OCI-LY7 (cell line): ENCODE data around the gene ATP2B1. TPM values are rescaled to one million over a fixed set of nuclear protein-coding genes. Genes with fewer than 3 reads are reported as not detected.

Experiments
- BruUV-seq: library from RNA; stranded (reverse); fragments of 400-500 nt; replicated peaks from 2 replicates; lab custom pipeline; 2021; lab: Mats Ljungman, UMichigan
- CTCF ChIA-PET: fragments of 300-600 bp; sonication (Branson Sonifier 250); formaldehyde crosslinking; loops from one replicate; lab custom pipeline; 2022; ENCODE audit warnings: antibody characterized with exemption; ENCODE audit not compliant: unreplicated experiment; lab: Charles Lee
- POLR2A ChIA-PET: fragments of 300-600 bp; sonication (Branson Sonifier 250); formaldehyde crosslinking; loops from one replicate; lab custom pipeline; 2022; ENCODE audit warnings: antibody characterized with exemption; lab: Charles Lee
- DNase-seq: peaks from one replicate; pipeline ENCODE4 v3.0.0-alpha.2; 2015; ENCODE audit warnings: low spot score
- H2AFZ ChIP-seq: fragments of 200-600 bp; sonication (generic), shearing (Covaris generic); 2 replicates; pipeline ENCODE4 v1.6.1; 2014; ENCODE audit warnings: mild to moderate bottlenecking, antibody characterized with exemption, low read length, moderate library complexity
- H3K27ac ChIP-seq: fragments of 200-600 bp; sonication (generic); 2 replicates; pipeline ENCODE4 v1.5.1; 2014; ENCODE audit warnings: mixed run types, low read depth, mild to moderate bottlenecking, moderate library complexity, low read length, inconsistent platforms; ENCODE audit not compliant: poor library complexity, severe bottlenecking
- H3K36me3 ChIP-seq: fragments of 200-600 bp; sonication (generic); 2 replicates; pipeline ENCODE4 v1.6.1; 2014; ENCODE audit warnings: mild to moderate bottlenecking, antibody characterized with exemption, low read length, moderate library complexity, mixed read lengths; ENCODE audit not compliant: insufficient read depth
- H3K4me1 ChIP-seq: fragments of 200-600 bp; sonication (generic); 2 replicates; pipeline ENCODE4 v1.5.1; 2014; ENCODE audit warnings: mild to moderate bottlenecking, low read length; ENCODE audit not compliant: insufficient read depth, poor library complexity, severe bottlenecking
- H3K4me2 ChIP-seq: fragments of 200-600 bp; sonication (generic); 2 replicates; pipeline ENCODE4 v1.6.1; 2014; ENCODE audit warnings: mild to moderate bottlenecking, low read length
- H3K4me3 ChIP-seq: fragments of 200-600 bp; sonication (generic); 2 replicates; pipeline ENCODE4 v1.5.1; 2014; ENCODE audit warnings: mild to moderate bottlenecking, low read depth, low read length; ENCODE audit not compliant: poor library complexity, severe bottlenecking
- H3K79me2 ChIP-seq: fragments of 200-600 bp; sonication (generic); 2 replicates; pipeline ENCODE4 v1.6.1; 2016; ENCODE audit warnings: low read depth, mild to moderate bottlenecking, low read length, moderate library complexity, mixed read lengths; ENCODE audit not compliant: insufficient read depth
- H3K9me2 ChIP-seq: fragments of 200-600 bp; sonication (generic); 2 replicates; pipeline ENCODE4 v1.6.1; 2016; ENCODE audit warnings: mild to moderate bottlenecking, low read length, mixed read lengths; ENCODE audit not compliant: insufficient read depth
- H3K9me3 ChIP-seq: fragments of 200-600 bp; sonication (generic); 2 replicates; pipeline ENCODE4 v1.6.1; 2014; ENCODE audit warnings: mild to moderate bottlenecking, mixed run types, low read length, mixed read lengths
- H4K20me1 ChIP-seq: fragments of 200-600 bp; sonication (generic); 2 replicates; pipeline ENCODE4 v1.6.1; 2014; ENCODE audit warnings: mild to moderate bottlenecking, antibody characterized with exemption, low read length, moderate library complexity, mixed read lengths; ENCODE audit not compliant: insufficient read depth
- CTCF ChIP-seq: fragments of 200-600 bp; sonication (generic); conservative IDR thresholded peaks from 2 replicates; pipeline ENCODE4 v1.5.1; 2014; ENCODE audit warnings: mild to moderate bottlenecking, antibody characterized with exemption, low read length, moderate library complexity, mixed read lengths
- EZH2phosphoT487 ChIP-seq: fragments of 200-600 bp; sonication (generic); IDR thresholded peaks from 2 replicates; pipeline ENCODE4 v1.6.1; 2018; ENCODE audit warnings: low read depth, borderline replicate concordance, mild to moderate bottlenecking, mixed run types, antibody characterized with exemption, low read length, moderate library complexity, mixed read lengths
- intact Hi-C: fragments of 100-400 bp; cut with micrococcal nuclease; formaldehyde crosslinking; loops from one replicate; pipeline ENCODE4 v1.10.0; 2022; ENCODE audit not compliant: unreplicated experiment
- total RNA-seq, 2 experiments: library from RNA; depleted of rRNA in 1 of 2; stranded (reverse); fragments of >200 nt in 1 of 2; shearing (Covaris generic) in 1 of 2; gene quantifications; 2 replicates each; pipeline ENCODE4 v1.2.3, GENCODE V29; 2014 to 2022

The ATP2B1 gene
- total RNA-seq, 2 experiments from 2014 or later: 58.5 to 74.9 TPM

GRCh38 chr12:89568484-89568883 is 140.2 kb downstream of the ATP2B1 start:
- Histone ChIP-seq H4K20me1 (no peaks in the 10 kb centered on the region), H3K27ac (no peak overlapping the region), H3K4me1 (no peaks in the 10 kb centered on the region), H3K4me3 (no peak overlapping the region), H3K79me2 (no peaks in the 10 kb centered on the region), H3K4me2 (no peak overlapping the region), H3K36me3 (no peaks in the 10 kb centered on the region), H3K9me2 (no peaks in the 10 kb centered on the region), H2AFZ (no peak overlapping the region), H3K9me3 (no peaks in the 10 kb centered on the region)
- ChIA-PET CTCF (no interaction called here), POLR2A (no interaction called here)
- no TSS peak for BruUV-seq
- intact Hi-C loops: no loop called here
- TF ChIP-seq EZH2phosphoT487 (no peak), CTCF (no peak)
- no peak for DNase-seq

GRCh38 chr12:89567691-89568239 is 140.9 kb downstream of the ATP2B1 start:
- no TSS peak for BruUV-seq
- CTCF ChIA-PET: no interaction called here
- DNase-seq: no peak
- Histone ChIP-seq H3K36me3 (no peaks in the 10 kb centered on the region), H3K9me3 (no peaks in the 10 kb centered on the region), H3K4me1 (no peaks in the 10 kb centered on the region), H2AFZ (no peak overlapping the region), H3K4me2 (no peak overlapping the region), H4K20me1 (no peaks in the 10 kb centered on the region), H3K9me2 (no peaks in the 10 kb centered on the region), H3K4me3 (no peak overlapping the region), H3K79me2 (no peaks in the 10 kb centered on the region), H3K27ac (no peak overlapping the region)
- TF ChIP-seq EZH2phosphoT487 (no peak), CTCF (no peak)
- POLR2A ChIA-PET: no interaction called here
- intact Hi-C loops: no loop called here

GRCh38 chr12:89566615-89567014 is 142.0 kb downstream of the ATP2B1 start:
- POLR2A ChIA-PET: interaction anchor here (0.6 to 1.0 kb wide), 3 partner anchors 9 to 1462 kb away, joined by 3 to 4 read pairs (median 3); no protein-coding TSS in a partner anchor

More at GRCh38 chr12:89566615-89567014, 142.0 kb downstream of the ATP2B1 start:
- no peaks in the 10 kb centered on the region for H4K20me1 ChIP-seq
- no TSS peak for BruUV-seq
- no peak overlapping the region for H3K4me2 ChIP-seq
- no peak overlapping the region for H2AFZ ChIP-seq
- TF ChIP-seq EZH2phosphoT487 (no peak), CTCF (no peak)
- H3K36me3 ChIP-seq: no peaks in the 10 kb centered on the region
- H3K79me2 ChIP-seq: no peaks in the 10 kb centered on the region
- DNase-seq: no peak
- H3K27ac ChIP-seq: no peak overlapping the region
- CTCF ChIA-PET: no interaction called here
- no peaks in the 10 kb centered on the region for H3K4me1 ChIP-seq
- H3K4me3 ChIP-seq: no peak overlapping the region
- H3K9me3 ChIP-seq: no peaks in the 10 kb centered on the region
- no peaks in the 10 kb centered on the region for H3K9me2 ChIP-seq
- intact Hi-C loops: no loop called here
